ENCODE data around the gene PIEZO2. TPM values are rescaled to one million over a fixed set of nuclear protein-coding genes. Genes with fewer than 3 reads are reported as not detected.

Gene PIEZO2
- total and polyA plus RNA-seq, 9 donors = 19.3 to 55.4 (median 35.3) TPM

DNA sequence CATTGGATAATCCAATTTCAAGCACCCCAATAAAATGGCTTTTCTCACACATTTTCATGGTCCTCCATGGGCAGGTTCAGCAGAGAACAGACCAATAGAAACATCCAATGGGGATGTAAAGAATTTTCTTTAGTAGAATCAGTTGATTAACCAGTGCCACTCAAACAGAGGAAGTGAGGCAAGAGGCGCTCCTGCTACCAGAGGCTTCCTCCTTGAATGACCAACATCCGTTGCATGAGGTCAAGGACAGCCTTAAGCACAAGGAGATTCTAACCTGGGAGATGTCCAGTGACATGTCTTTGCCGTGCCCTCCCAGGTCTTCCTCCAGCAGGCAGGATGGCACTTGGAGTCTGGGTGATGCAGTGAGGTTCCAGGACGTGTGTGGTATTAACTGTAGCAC, 146.6 kb downstream of the PIEZO2 start:
- Histone ChIP-seq H3K27me3 (ENCODE audit: control insufficient read depth, insufficient read depth, low read length) (no peaks in the 10 kb centered on the region), H3K4me1 (ENCODE audit: control insufficient read depth, insufficient read depth, low read length) (peaks cover 5% of the 10 kb centered on the region), H3K36me3 (ENCODE audit: control insufficient read depth, insufficient read depth, low read length) (no peaks in the 10 kb centered on the region), H3K27ac (ENCODE audit: low read length) (no peak overlapping the region), H3K9me3 (replicated peaks; ENCODE audit: control insufficient read depth, low read depth, low read length) (peaks cover 3% of the 10 kb centered on the region), H3K4me3 (ENCODE audit: low read length) (no peak overlapping the region)
- 93% methylated on average over 2 of the region's 4 CpGs for WGBS (ENCODE audit: insufficient coverage)
- no peak for DNase-seq

DNA sequence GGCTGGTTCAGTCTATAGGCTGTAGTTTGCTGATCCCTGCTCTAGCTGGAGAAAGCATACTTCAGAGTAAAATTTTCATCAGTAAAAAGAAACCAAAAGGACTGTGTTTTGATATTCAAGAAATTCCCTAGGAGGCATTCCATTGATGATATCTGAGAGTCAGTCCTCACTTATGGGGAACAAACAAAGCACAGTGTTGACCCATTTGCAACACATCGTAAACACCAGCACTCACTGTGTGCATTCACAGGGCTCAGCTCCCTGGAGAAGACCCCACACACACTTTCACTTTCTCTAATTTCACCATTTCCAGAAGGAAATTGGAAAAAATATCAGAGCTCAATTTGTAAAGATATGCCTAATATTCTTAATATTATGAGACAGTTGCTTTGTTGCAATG, 147.1 kb downstream of the PIEZO2 start:
- H3K4me3 ChIP-seq (ENCODE audit: low read length) = no peak overlapping the region
- no peaks in the 10 kb centered on the region for H3K36me3 ChIP-seq (ENCODE audit: control insufficient read depth, insufficient read depth, low read length)
- H3K27me3 ChIP-seq (ENCODE audit: control insufficient read depth, insufficient read depth, low read length) = no peaks in the 10 kb centered on the region
- no peak for DNase-seq
- WGBS (ENCODE audit: insufficient coverage) = no CpG with 5 or more reads among the region's 1 CpG
- H3K27ac ChIP-seq (ENCODE audit: low read length) = no peak overlapping the region
- H3K4me1 ChIP-seq (ENCODE audit: control insufficient read depth, insufficient read depth, low read length) = peaks cover 5% of the 10 kb centered on the region
- peaks cover 3% of the 10 kb centered on the region for H3K9me3 ChIP-seq (replicated peaks; ENCODE audit: control insufficient read depth, low read depth, low read length)

DNA sequence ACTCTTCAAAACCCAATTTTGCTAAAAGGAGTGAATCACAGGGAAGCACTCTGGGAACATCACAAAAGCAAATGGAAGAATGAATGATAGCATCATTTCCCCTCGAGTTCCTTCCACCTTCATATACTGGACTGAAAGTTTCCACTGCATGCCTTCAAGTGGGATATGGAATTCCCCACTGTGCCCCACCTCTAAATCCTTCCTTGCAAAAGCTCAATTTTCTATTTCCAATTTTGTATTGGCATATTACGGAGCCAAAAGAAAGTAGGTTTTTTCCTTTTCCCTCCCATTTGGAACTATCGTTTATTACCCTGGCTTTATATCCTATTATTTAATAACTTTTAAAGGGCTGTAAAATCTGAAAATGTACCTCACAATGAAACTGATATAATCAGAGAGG, 149.3 kb downstream of the PIEZO2 start:
- peaks cover 3% of the 10 kb centered on the region for H3K9me3 ChIP-seq (replicated peaks; ENCODE audit: control insufficient read depth, low read depth, low read length)
- WGBS (ENCODE audit: insufficient coverage) = no CpG with 5 or more reads among the region's 3 CpGs
- DNase-seq = peak; percentile 86

GRCh38 chr18:10997885-10998284, 151.5 kb downstream of the PIEZO2 start:
- no peaks in the 10 kb centered on the region for H3K36me3 ChIP-seq (ENCODE audit: control insufficient read depth, insufficient read depth, low read length)
- no peak overlapping the region for H3K4me3 ChIP-seq (ENCODE audit: low read length)
- WGBS (ENCODE audit: insufficient coverage) = no CpG with 5 or more reads among the region's 1 CpG
- peaks cover 5% of the 10 kb centered on the region for H3K4me1 ChIP-seq (ENCODE audit: control insufficient read depth, insufficient read depth, low read length)
- no peak overlapping the region for H3K27ac ChIP-seq (ENCODE audit: low read length)
- H3K9me3 ChIP-seq (replicated peaks; ENCODE audit: control insufficient read depth, low read depth, low read length) = peaks cover 3% of the 10 kb centered on the region
- H3K27me3 ChIP-seq (ENCODE audit: control insufficient read depth, insufficient read depth, low read length) = no peaks in the 10 kb centered on the region
- DNase-seq = no peak

More for the DNA sequence above, 149.3 kb downstream of the PIEZO2 start:
- H3K27me3 ChIP-seq (ENCODE audit: control insufficient read depth, insufficient read depth, low read length) = no peaks in the 10 kb centered on the region
- no peaks in the 10 kb centered on the region for H3K36me3 ChIP-seq (ENCODE audit: control insufficient read depth, insufficient read depth, low read length)
- H3K4me1 ChIP-seq (ENCODE audit: control insufficient read depth, insufficient read depth, low read length) = peaks cover 5% of the 10 kb centered on the region
- H3K4me3 ChIP-seq (ENCODE audit: low read length) = no peak overlapping the region
- no peak overlapping the region for H3K27ac ChIP-seq (ENCODE audit: low read length)

DNA sequence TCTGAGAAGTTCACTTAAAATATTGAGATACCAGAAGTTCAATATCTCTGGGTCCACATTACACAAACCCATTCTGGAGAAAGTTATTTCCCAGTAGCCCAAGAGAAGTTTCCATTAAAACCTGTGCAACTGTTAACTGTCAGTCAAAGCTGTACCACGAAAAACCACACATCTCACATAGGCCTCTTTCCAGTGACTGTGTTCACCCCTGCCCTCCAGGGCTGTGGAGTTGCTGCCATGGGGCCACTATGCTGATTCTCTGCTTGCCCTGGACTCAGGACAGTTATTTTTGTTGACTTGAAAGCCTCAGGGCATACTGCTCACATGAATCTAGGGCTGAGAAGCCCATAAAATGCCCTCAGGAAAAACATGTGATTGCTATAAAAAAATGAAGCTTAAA, 153.8 kb downstream of the PIEZO2 start:
- Histone ChIP-seq H3K27me3 (ENCODE audit: control insufficient read depth, insufficient read depth, low read length) (no peaks in the 10 kb centered on the region), H3K36me3 (ENCODE audit: control insufficient read depth, insufficient read depth, low read length) (no peaks in the 10 kb centered on the region), H3K27ac (ENCODE audit: low read length) (no peak overlapping the region), H3K9me3 (replicated peaks; ENCODE audit: control insufficient read depth, low read depth, low read length) (peaks cover 7% of the 10 kb centered on the region), H3K4me1 (ENCODE audit: control insufficient read depth, insufficient read depth, low read length) (peaks cover under 1% of the 10 kb centered on the region), H3K4me3 (ENCODE audit: low read length) (no peak overlapping the region)
- no peak for DNase-seq
- whole genome bisulfite sequencing (ENCODE audit: insufficient coverage) = 29% methylated on average over 1 of the region's 1 CpG

GRCh38 chr18:10989486-10989885, 159.9 kb downstream of the PIEZO2 start:
- Histone ChIP-seq H3K27me3 (ENCODE audit: control insufficient read depth, insufficient read depth, low read length) (no peaks in the 10 kb centered on the region), H3K27ac (ENCODE audit: low read length) (no peak overlapping the region), H3K4me3 (ENCODE audit: low read length) (no peak overlapping the region), H3K9me3 (replicated peaks; ENCODE audit: control insufficient read depth, low read depth, low read length) (peaks cover 11% of the 10 kb centered on the region), H3K4me1 (ENCODE audit: control insufficient read depth, insufficient read depth, low read length) (no peaks in the 10 kb centered on the region), H3K36me3 (ENCODE audit: control insufficient read depth, insufficient read depth, low read length) (no peaks in the 10 kb centered on the region)
- DNase-seq = no peak
- no CpG with 5 or more reads among the region's 2 CpGs for WGBS (ENCODE audit: insufficient coverage)

DNA sequence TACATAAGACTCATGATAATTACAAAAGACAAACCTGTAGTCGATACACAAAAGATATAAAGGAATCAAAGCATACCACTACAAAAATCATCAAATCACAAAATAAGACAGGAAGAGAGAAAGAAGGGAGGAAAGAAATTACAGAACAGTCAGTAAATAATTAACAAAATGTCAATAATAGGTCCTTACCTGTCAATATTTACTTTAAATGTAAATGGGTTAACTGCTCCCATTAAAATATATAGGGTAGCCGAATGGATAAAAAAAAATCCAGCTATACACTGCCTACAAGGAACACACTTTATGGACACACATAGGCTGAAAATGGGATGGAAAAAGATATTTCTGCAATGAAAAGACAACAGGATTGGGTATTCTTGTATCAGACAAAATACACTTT, 163.7 kb downstream of the PIEZO2 start:
- Histone ChIP-seq H3K4me3 (ENCODE audit: low read length) (no peak overlapping the region), H3K9me3 (replicated peaks; ENCODE audit: control insufficient read depth, low read depth, low read length) (peaks cover 17% of the 10 kb centered on the region), H3K4me1 (ENCODE audit: control insufficient read depth, insufficient read depth, low read length) (no peaks in the 10 kb centered on the region), H3K27ac (ENCODE audit: low read length) (no peak overlapping the region), H3K27me3 (ENCODE audit: control insufficient read depth, insufficient read depth, low read length) (no peaks in the 10 kb centered on the region), H3K36me3 (ENCODE audit: control insufficient read depth, insufficient read depth, low read length) (no peaks in the 10 kb centered on the region)
- no peak for DNase-seq
- WGBS (ENCODE audit: insufficient coverage) = no CpG with 5 or more reads among the region's 2 CpGs

GRCh38 chr18:10979411-10979810, 170.0 kb downstream of the PIEZO2 start:
- Histone ChIP-seq H3K36me3 (ENCODE audit: control insufficient read depth, insufficient read depth, low read length) (no peaks in the 10 kb centered on the region), H3K9me3 (replicated peaks; ENCODE audit: control insufficient read depth, low read depth, low read length) (peaks cover 10% of the 10 kb centered on the region), H3K4me3 (ENCODE audit: low read length) (no peak overlapping the region), H3K4me1 (ENCODE audit: control insufficient read depth, insufficient read depth, low read length) (no peaks in the 10 kb centered on the region), H3K27ac (ENCODE audit: low read length) (no peak overlapping the region), H3K27me3 (ENCODE audit: control insufficient read depth, insufficient read depth, low read length) (no peaks in the 10 kb centered on the region)
- no CpG with 5 or more reads among the region's 7 CpGs for WGBS (ENCODE audit: insufficient coverage)
- no peak for DNase-seq

DNA sequence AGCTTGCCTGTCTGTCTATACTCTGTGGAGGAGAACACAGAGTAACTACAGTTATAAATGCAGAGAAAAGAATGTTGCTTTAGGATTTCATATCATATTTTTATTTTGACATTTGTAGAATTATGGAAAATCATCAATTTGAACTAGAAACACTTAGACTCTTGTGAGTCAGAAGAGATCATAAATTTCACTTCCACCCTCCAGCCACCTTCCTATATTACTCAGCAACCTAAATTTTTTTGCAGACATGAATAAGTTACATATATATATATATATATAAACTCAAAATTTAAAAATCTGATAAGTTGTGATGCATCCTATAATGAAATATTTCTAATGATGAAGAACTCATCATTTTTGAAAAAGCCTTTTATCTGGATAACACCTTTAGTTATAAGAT, 172.3 kb downstream of the PIEZO2 start:
- Histone ChIP-seq H3K9me3 (replicated peaks; ENCODE audit: control insufficient read depth, low read depth, low read length) (peaks cover 2% of the 10 kb centered on the region), H3K36me3 (ENCODE audit: control insufficient read depth, insufficient read depth, low read length) (no peaks in the 10 kb centered on the region), H3K27me3 (ENCODE audit: control insufficient read depth, insufficient read depth, low read length) (no peaks in the 10 kb centered on the region), H3K4me1 (ENCODE audit: control insufficient read depth, insufficient read depth, low read length) (no peaks in the 10 kb centered on the region), H3K27ac (ENCODE audit: low read length) (no peak overlapping the region), H3K4me3 (ENCODE audit: low read length) (no peak overlapping the region)
- DNase-seq = no peak

GRCh38 chr18:10973567-10974203, 175.7 kb downstream of the PIEZO2 start:
- no peak overlapping the region for H3K4me3 ChIP-seq (ENCODE audit: low read length)
- H3K4me1 ChIP-seq (ENCODE audit: control insufficient read depth, insufficient read depth, low read length) = no peaks in the 10 kb centered on the region
- no peak overlapping the region for H3K27ac ChIP-seq (ENCODE audit: low read length)
- no peaks in the 10 kb centered on the region for H3K9me3 ChIP-seq (replicated peaks; ENCODE audit: control insufficient read depth, low read depth, low read length)
- WGBS (ENCODE audit: insufficient coverage) = 71% methylated on average over 6 of the region's 10 CpGs
- no peaks in the 10 kb centered on the region for H3K27me3 ChIP-seq (ENCODE audit: control insufficient read depth, insufficient read depth, low read length)
- no peak for DNase-seq
- H3K36me3 ChIP-seq (ENCODE audit: control insufficient read depth, insufficient read depth, low read length) = no peaks in the 10 kb centered on the region

- H3K4me1 ChIP-seq (ENCODE audit: control insufficient read depth, insufficient read depth, low read length) = no peaks in the 10 kb centered on the region
- WGBS (ENCODE audit: insufficient coverage) = 100% methylated on average over 1 of the region's 4 CpGs
Measured at GRCh38 chr18:10971717-10972116, 177.7 kb downstream of the PIEZO2 start.

More at GRCh38 chr18:10971717-10972116, 177.7 kb downstream of the PIEZO2 start:
- peaks cover 2% of the 10 kb centered on the region for H3K9me3 ChIP-seq (replicated peaks; ENCODE audit: control insufficient read depth, low read depth, low read length)
- H3K27me3 ChIP-seq (ENCODE audit: control insufficient read depth, insufficient read depth, low read length) = no peaks in the 10 kb centered on the region
- H3K4me3 ChIP-seq (ENCODE audit: low read length) = no peak overlapping the region
- no peaks in the 10 kb centered on the region for H3K36me3 ChIP-seq (ENCODE audit: control insufficient read depth, insufficient read depth, low read length)
- DNase-seq = no peak
- no peak overlapping the region for H3K27ac ChIP-seq (ENCODE audit: low read length)

All from muscle of leg (tissue), 11 donors.